ENCODE results near the gene MARS1.

Gene MARS1

DNA sequence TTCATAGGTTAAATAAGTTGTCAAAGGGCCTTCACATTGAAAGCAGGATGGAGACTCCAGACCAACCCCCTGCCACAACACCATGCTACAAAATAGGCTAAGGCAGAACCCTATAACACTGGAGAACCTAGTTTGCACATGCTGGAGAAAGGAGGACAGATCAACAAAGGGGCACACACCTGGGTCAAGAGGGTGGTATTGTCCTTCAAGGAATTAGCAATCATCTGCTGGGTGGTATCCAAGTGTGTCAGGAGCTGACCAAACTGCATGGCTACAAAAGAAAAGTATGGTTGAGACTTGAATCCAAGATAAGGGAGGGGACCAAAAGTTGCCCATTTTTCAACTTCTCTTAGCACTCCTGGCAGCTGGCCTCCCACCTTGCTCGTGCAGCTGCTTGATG lies 44.0 kb downstream of the MARS1 start:
- no peak for DNase-seq (ENCODE audit: low read depth)

DNA sequence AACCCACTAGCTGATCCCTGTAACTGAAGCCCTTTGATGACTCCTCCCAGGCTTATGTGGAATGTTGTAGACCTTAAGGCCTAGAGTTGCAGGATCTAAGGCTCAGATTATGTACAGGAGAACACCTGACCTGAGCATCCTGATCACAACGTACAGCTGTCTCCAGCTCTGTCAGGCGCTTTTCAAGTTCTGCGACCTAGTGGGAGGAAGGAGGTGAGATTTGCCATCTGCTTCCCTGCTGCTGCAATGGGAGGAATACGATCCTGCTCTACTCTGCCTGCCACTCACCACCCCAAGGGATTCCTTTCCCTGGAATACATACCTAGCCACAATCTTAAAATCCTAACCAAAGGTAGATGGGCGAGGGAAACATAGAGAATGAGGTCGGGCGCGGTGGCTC lies 45.2 kb downstream of the MARS1 start:
- no peak for DNase-seq (ENCODE audit: low read depth)

DNA sequence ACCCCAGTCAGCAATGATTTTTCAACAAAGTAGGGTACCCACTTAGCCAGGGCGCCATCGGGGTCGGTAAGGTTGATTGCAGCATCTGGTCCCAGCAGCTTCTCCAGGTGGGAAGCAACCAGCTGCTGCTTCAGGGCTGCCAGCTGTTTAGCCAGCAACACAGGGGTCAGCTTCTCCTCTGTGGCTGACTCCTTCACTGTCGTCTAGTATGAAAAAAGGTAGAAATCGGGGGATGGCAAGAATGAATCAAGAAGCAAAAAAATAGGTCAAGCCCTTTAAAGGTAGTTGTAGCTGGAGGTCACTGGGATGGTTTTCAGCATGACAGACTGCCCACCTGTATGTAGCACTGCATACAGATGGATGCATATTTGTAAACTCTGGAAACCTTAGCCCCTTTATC lies 46.4 kb downstream of the MARS1 start:
- no peak for DNase-seq (ENCODE audit: low read depth)

DNA sequence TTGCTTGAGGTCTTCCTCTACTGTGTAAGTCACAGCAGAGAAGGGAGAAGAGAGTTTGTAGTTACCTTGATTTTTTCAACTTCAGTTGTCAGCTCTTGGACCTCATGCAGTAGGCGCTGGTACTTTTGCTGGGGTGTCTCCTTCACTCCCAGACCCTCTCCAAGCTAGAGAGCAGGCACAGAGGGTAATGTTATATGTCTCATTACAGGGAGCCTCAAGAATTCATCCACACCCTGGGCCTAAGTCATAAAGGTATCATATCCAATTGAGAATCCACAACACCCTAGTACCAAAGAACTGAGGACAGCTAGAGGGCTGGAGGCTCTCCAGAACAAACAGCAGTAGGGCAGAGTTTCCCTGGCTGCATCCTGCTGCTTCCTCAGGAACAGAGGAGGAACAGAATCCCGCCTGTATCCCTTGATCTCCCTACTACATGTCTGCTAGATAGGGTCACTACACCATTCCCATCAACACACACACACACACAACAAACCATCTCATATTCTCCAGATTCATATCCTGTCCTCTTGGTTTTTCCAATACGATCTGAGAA lies 47.2 kb downstream of the MARS1 start:
- DNase-seq (ENCODE audit: low read depth) = no peak

DNA sequence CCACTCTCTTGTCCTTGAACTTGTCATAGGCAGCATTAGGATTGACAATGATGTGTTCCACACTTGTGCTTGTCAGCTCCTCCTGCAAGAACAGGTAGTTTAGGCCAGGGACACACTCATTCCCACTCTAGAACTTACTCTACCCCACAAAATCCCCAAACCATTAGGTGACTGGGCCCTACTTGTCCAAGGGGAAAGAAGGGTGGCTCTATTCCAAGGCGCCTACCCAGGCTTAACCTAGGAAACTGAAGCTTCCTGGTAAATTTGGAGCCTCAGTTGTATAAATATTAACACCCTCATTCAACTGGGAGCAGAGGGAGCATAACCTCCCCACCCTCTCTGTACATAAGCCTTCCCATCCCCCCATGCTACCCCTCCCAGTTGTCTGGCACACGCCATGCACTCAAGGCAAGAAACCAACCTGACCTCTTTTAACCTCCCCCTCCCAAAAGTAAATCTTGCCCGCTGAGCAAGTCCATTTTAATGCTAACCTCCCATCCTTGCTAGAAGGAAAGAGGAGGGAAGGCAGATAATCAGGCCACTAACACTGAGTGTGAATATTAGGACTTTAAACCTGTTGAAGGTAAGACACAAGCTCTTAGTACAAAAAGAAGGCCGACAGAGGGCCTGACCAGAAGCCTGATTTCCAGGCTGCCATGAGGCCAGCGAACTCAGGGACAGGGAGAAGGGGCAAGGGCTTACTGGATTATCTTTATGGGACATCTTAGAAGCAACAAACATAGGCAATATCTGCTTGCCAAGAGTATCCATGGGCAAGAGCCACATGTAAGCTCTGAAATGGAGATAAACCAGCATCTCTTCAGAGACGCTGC lies 48.1 kb downstream of the MARS1 start:
- DNase-seq (ENCODE audit: low read depth) = no peak

DNA sequence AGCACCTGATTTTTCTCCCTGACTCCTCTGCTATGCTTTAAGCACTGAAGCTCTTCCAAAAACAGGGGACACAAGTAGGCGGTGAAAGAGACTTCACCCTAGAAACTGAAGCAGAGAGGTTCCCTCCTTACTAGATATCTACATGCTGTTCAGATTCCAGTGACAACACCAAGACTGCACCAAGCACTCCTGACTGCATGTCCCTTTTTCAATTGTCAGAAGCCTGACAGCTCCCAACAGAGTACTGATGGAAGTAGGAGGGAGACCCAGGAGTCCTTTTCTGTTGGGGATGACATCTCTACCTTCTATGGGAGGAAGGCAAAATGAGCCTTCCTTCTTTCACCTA lies 48.7 kb downstream of the MARS1 start:
- no peak for DNase-seq (ENCODE audit: low read depth)

DNA sequence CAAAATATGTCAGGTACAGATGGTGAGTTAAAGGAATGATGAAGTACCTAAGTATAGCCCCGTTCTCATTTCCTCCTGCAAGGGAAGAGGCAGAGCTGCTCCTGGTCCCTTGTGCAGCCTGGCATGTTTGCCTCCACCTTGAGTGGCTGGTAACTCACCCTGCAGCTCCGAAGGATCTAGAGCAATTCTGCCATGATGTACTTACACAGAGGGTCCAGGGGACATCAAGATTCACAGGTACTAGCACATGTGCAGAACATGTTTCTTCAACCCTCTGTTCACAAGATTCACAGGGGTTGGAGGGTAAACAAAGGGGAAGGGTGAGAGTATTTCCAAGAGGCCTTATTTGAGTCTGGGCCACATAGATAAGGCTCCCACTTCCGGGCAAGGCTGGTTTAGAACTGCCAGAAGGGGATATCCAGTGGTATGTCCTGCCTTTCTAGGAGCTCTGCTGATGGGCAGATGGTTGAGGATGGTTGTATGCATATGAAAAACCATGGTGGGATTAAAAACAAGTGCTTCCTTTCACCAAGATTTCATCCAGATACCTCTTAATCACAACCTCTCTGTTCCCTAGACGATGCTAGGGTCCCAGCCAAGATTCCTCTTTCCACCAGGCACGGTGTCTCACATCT lies 51.4 kb downstream of the MARS1 start:
- no peak for DNase-seq (ENCODE audit: low read depth)

DNA sequence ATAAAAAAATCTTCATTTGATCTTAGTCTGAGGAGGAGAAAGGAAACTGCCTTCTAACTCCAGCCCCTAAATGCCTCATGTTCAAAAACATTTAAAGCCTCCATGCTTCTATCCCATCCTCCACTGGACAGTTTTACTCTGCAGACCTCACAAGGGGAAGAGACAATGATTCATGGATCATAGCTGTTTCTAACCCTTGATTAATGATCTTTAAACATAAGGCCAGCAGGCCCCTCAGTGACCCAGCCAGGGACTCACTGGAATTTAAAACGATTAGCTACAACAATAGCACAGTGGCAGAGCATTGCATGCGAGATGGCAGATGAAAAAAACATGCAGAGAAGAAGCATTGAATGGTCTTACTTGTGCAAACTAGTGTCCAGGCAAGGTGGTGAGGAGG lies 53.1 kb downstream of the MARS1 start:
- no peak for DNase-seq (ENCODE audit: low read depth)

DNA sequence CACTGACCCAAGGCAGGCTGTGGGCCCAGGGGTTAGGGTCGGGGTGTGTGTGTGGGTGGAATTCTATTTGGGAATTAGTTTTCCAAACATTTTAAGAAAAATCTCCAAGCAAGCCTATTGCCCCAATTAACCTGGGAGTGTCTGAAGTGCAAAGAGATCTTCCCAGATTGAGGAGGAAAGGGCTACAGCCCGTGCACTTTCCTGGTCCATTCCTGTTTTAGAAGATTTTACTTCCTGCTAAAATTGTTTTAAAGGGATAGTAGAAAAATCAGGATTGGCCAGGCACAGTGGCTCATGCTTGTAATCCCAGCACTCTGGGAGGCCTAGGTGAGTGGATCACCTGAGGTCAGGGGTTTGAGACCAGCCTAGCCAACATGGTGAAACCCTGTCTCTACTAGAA lies 53.8 kb downstream of the MARS1 start:
- no peak for DNase-seq (ENCODE audit: low read depth)

DNA sequence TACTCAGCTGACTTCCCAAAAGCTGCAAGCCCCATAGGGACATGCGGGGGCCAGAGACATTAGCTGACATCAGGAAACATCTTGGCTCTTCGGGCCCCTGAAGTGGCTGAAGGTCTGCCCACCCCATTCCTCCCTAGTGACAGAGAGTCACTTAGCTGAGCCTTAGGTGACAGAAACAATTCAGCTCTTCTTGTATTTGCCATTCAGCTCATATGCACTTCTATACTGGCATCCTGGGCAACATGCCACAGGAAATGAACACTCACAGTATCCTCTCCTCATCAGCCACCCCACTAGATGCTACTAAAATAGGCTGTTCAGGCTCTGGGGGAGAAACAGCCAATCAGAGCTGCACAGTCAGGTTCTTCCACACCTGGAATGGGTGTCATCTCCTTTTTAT lies 55.7 kb downstream of the MARS1 start:
- DNase-seq (ENCODE audit: low read depth) = no peak

DNA sequence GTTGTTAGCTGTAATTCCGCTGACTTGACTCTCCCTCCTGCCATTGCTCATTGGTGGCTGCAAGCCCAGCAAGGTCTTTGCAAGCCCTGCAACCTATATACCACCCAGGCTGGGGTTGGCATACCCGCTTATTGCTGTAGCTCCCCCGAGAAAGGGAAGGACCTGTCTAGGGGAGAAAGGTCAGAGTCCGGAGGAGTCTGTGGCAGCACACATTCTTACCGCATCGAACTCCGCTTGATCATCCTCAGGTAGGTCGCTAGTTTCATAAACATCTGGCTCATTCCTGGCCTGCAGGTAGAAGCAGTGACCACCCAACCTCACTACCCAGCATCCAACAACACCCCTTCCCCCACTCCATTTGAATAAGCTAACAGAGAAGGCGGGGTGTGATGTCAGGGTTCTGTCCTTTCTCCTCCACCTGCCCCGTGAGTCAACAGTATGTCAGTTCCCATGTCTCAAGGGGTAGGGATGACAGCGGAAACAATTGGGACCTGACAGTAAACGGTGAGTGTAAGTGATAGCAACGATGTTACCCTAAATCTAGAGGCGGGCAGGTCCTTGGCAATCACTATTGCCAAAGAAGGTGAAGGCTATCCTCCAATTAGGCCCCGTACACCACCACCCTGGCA lies 58.1 kb downstream of the MARS1 start:
- no peak for DNase-seq (ENCODE audit: low read depth)

DNA sequence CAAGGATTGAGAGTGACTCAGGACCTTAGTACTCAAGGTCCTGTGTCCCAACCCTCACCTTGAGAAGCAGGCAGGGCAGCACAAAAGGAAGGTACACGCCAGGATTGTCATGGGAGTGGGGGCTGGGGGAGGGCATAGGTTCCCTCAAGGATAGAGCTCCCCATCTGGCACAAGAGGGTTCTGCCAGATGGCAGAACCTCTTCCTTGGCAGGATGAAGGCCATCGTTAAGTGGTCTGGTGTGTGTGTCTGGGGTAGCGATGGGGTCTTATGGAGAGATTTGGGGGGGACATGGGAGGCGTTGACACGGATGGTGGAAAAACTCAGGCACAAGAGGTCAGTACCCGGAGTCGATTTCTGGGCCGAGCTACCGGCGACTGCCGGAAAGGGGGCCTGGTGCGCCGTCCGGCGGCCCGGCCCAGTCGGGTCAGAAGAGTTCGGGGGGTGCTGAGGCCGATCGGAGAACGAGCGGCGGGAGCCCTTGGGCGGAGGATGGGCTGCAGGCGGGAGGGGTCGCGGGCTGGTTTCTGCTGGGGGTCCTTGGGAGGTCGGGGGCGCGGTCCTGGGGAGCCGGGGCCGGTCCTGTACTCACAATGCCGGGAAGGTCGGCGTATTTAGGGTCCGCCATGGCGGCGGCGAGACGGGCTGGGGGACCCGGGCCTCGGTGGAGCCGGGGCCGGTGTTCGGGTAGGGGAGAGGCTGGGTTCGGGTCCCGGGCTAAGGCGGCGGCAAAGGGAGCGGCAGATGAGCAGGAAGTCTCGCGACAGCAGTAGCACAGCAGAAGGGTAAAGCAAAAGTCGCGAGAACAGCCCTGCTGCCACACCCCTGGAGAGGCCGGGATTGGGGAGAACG lies 58.8 kb downstream of the MARS1 start, which contains the start of gene DCTN2:
DCTN2 (minus strand) TSS at position 755 of the 850 bp plus-strand sequence; CDS start at position 626, 129 bp downstream.
- peak; percentile 94 for DNase-seq (ENCODE audit: low read depth)

DNA sequence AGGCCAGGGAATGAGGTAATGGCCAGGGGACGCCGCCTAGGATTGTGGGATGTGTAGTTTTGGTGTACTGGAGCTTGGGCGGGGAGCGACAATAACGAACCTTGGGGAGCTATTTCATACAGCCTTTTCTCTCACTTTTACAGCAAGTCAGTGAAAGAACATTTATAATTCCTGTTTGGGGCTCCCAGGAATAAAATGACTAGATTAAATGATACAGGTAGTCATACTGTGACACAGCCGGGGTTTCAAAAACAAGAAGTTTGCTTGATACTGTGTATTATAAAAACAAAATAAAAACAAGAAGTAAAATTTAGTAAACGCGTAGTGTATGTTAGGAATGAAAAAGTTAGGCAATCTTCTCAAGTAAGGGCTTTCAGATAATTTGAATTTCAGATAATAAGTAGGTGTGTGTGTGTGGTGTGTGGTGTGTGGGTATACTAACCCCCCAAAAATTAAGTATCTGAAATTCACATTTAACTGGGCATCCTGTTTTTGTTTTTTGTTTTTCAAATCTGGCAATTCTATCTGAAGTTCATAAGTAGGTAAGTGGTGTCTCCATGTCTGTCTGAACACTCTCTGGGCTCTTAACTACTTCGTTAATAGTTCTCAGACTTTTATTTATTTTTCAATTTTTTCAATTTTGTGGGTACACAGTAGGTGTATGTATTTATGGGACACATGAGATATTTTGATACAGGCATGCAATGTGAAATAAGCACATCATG lies 59.6 kb downstream of the MARS1 start:
- no peak for DNase-seq (ENCODE audit: low read depth)

DNA sequence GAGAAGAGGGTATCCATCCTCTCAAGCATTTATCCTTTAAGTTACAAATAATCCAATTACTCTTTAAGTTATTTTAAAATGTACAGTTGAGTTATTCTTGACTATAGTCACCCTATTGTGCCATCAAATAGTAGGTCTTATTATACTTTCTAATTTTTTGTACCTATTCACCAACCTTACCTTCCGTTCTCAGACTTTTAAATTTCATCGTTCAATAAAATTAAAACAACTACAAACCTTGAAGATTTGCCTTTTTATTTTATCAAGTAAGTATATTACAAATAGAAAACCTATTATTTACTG lies 60.1 kb downstream of the MARS1 start:
- no peak for DNase-seq (ENCODE audit: low read depth)

DNA sequence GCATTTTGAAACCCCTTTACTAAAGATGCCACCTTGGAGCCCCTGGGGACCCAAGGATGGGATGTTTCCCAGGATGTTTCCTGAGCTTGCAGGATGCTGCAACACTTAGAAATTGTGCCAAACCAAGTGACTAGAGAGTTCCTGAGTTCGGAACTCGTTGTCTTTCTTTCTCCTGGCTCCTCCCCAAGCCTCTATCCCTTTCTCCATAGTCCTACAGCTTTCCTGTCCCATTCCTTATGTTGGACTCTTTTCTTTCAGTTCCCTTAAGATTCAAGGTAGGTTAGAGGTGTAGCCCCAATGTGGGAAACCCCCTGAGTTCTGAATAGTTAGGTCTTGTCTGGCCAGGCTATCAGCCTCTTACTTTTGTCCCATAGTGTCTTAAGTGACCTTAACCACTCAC lies 60.6 kb downstream of the MARS1 start:
- DNase-seq (ENCODE audit: low read depth) = no peak

DNA sequence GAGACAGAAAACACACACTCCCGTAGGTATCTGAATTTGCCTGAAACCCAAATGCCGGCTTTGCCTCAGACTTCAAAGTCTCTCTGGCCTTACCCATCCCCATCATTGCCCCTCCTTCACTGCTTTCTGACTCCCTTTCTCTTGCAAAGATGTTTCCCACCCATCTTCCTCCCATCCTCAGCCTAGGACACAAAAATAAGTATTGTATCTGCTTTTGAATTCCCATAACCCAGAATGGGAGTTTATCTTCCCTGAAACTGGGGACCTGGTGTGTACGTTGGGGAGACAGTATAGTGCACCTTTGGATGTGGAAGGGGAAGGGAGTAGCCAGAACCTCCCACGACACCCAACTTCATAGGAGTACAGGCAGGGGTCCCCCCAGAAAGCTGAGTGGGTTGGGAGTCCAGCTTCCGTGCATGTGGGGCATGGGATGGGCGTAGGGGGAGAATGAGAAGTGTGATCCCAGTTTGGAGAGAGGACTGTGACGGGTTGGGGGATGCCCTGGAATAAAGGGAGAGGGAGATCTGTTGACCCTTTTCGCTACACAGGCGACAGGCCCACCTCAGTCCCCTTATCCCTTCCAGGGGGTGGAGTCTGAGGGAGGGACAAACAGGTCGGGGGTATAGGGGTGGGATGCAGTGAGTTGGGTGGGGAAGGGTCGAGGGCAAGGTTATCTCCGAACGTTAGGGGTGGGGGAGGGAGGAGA lies 61.5 kb downstream of the MARS1 start:
- no peak for DNase-seq (ENCODE audit: low read depth)

DNA sequence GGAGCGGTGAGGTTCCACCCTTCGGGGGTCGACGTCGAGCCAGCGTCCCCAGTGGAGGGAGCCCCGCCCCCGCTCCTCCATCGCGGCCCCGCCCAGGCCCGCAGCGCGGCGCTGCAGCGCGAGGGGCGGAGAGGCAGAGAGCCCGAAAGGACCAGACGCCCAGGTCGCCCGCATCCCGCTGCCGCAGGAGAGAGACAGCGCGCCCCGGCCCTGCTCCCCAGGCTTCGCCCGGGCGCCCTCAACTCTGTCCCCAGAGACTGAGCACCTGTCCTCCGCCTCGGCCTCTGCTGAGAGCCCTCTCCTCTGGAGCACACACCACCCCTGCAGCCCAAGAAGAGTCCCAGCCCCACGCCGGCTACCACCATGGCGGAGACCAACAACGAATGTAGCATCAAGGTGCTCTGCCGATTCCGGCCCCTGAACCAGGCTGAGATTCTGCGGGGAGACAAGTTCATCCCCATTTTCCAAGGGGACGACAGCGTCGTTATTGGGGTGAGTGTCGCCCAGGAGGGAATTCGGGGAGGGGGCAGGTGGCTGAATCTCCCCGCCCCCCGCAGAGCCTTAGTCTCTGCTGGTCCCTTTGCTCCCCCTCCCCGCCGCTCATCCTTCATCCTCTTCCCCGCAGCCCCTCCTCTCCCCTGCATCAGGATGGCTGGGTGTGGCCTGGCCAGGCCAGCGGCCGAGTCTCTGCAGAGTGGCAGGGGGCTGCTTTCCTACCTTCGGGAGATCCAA lies 62.2 kb downstream of the MARS1 start, which contains the start of gene KIF5A:
KIF5A (plus strand) TSS at position 136 of the 732 bp plus-strand sequence; CDS start at position 364, 228 bp downstream.
- no peak for DNase-seq (ENCODE audit: low read depth)

DNA sequence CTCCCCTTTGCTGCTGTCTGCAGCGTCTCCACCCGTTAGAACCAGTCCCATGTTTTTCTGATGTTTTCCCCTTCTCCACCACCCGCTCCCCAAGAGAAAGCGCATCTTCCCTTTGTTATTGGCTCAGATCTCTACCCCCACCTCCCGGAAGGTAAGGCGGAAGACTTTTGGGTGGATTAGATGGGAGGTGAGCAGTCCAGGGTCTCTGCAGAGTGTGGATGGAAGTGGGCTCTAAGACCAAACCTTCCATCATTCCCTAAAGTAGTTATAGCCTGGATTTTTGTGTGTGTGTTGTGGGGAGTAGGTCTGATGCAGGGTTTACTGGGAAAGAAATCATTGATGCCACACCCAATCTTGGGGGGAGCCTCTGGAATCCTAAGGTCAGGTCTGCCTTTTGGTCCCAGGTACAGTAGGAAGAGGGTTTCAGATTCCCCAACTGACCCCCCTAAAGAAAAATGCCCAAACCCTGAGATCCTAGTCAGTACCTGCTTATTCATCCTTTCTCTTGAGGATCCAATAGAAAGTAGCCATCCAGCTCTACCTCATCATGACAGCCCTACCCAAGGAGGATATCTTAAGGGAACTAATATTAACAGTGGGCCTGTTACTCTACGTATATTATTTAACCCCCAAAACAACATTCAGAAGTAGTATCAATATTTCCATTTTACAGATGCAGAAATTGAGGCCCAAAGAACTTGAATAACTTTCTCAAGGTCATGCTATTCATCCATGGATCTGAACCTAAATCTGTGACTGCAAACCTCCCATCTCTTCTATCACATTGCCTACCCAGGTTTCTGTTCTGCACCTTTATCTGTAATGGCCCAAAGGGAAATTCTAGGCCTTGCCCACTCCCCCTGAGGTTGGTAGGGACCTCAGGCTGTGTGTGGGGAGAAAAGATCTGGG lies 63.0 kb downstream of the MARS1 start:
- DNase-seq (ENCODE audit: low read depth) = no peak

Measured in amniotic epithelial cell (primary cell).